ENCODE results near the gene RDH14. TPM values are rescaled to one million over a fixed set of nuclear protein-coding genes. Genes with fewer than 3 reads are reported as not detected.

RDH14 gene
- 14.2 and 19.5 TPM in 2 replicates for total RNA-seq

GRCh38 chr2:18560031-18560796 is at the start of gene RDH14:
Gene RDH14 (minus strand): TSS chr2:18560653. CDS start chr2:18560572, 81 bp downstream.

DNA sequence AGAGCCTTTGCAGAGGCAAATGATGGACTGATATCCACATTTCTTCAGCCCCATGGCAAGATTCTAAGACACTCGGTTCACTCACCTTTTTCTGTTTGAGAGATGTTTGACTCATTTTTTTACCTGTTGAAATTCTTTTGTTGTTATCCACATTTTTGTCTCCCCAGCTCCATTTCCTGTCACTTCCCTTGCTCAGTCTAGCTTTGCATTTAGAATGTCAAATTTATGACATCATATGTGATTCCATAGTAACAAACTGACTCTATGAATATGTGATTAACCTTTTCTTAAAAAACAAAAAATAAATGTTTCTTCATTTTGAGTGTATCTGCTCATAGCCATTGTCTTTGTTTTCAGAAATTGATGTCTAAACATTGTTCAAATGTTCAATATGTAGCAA is 28.9 kb upstream of the RDH14 start, which contains the start of gene NT5C1B:
TSS of gene NT5C1B (minus strand) at position 216 of the 400 bp plus-strand sequence. CDS start at position 115, 101 bp downstream.

Small RNAs within 50 kb of the gene (small RNA-seq; reads per million reads assigned to genes)
- not detected for gene RNU6-1215P (ENCODE audit: low replicate concordance)

Other genes with a start within 250 kb of the RDH14 start
- not detected in 2 replicates for gene NT5C1B, start 28.9 kb upstream of the RDH14 start, total RNA-seq